Adrenal gland (tissue), 5 donors: ENCODE results near the gene MNAT1.

ENCODE experiments used
- POLR2A ChIP-seq, 2 donors: fragments of 450-650 bp; IDR thresholded peaks; one replicate each; pipeline ENCODE4 v1.6.1; 2017; ENCODE audit warnings: antibody characterized with exemption in 2 of 2, mild to moderate bottlenecking in 2 of 2, moderate library complexity in 1 of 2
- TF ChIP-seq, protein P1 (sequence below), 6 experiments: fragments of 450-650 bp in 4 of 6; fragments of 200-600 bp in 2 of 6; sonication (generic) in 1 of 6; IDR thresholded peaks; 1 replicate in 5 of 6; 2 replicates in 1 of 6; pipeline versions ENCODE4 v1.5.1 to v1.8.0; 2016 to 2021; ENCODE audit warnings: antibody characterized with exemption in 6 of 6, mild to moderate bottlenecking in 2 of 6, moderate library complexity in 1 of 6
- donor health status: DM: no; HTN: no; CAD: no.

- TF ChIP-seq, protein P1, sequence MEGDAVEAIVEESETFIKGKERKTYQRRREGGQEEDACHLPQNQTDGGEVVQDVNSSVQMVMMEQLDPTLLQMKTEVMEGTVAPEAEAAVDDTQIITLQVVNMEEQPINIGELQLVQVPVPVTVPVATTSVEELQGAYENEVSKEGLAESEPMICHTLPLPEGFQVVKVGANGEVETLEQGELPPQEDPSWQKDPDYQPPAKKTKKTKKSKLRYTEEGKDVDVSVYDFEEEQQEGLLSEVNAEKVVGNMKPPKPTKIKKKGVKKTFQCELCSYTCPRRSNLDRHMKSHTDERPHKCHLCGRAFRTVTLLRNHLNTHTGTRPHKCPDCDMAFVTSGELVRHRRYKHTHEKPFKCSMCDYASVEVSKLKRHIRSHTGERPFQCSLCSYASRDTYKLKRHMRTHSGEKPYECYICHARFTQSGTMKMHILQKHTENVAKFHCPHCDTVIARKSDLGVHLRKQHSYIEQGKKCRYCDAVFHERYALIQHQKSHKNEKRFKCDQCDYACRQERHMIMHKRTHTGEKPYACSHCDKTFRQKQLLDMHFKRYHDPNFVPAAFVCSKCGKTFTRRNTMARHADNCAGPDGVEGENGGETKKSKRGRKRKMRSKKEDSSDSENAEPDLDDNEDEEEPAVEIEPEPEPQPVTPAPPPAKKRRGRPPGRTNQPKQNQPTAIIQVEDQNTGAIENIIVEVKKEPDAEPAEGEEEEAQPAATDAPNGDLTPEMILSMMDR (IDR thresholded peaks at IDR 0.05) = no peak
- no peak for TF ChIP-seq POLR2A (IDR thresholded peaks at IDR 0.05)
Measured at GRCh38 chr14:60972295-60972694, 237.7 kb downstream of the MNAT1 start.
